HTERT RPE-1 (cell line): ENCODE results near the gene HOXB8.

Experiments used
- in situ Hi-C: fragments of 300-500 bp; cut with MboI; formaldehyde crosslinking; loops from 4 replicates; pipeline ENCODE4 v1.14.3; 2020; ENCODE audit warnings: low sequenced_read_pairs

Gene HOXB8

GRCh38 chr17:48586355-48587258 is 28.5 kb downstream of the HOXB8 start:
- in situ Hi-C loops, result no loop called here

DNA sequence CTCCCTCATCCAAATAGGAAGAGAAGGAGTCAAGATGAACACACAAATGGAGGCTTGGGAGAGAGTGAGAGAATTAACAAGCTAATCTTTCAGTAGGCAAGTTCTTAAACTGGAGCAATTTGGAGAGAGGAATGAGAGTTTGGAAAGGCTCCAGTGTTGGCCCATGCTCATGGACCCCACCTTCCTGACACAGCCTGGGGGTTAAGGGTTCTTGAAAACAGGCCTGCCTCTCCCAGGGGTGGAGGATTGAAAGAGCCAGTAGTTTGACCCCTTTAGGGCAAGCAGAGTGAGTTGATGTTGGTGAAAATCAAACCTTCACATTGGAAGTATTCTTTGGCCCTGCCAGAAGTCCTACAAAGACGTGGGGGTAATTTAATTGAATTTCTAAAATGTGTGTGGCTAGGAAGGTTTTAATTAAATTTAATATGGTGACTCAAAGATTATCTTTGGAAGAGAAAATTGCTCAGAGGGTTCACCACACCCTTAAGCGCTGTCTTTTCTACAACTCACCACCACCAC is 30.8 kb downstream of the HOXB8 start:
- in situ Hi-C loops, result no loop called here

- in situ Hi-C loops, result no loop called here
Observed at GRCh38 chr17:48583708-48584222, 31.3 kb downstream of the HOXB8 start.

DNA sequence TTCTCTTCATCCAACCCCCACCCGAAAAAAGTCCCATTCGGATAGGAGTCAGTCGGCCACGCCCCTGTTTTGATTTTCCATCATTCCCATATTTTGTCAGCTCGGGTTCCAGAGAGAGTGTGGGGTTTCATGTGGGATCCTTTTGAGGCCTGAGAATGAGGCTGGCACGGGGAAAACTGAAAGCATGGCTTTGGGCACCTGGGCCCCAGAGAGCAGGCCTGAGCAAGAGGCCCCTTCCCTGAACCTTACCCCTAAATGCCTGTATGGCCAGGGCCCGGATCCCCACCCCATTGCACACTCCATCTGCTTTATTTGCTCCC is 32.4 kb downstream of the HOXB8 start:
- in situ Hi-C loops, result no loop called here

DNA sequence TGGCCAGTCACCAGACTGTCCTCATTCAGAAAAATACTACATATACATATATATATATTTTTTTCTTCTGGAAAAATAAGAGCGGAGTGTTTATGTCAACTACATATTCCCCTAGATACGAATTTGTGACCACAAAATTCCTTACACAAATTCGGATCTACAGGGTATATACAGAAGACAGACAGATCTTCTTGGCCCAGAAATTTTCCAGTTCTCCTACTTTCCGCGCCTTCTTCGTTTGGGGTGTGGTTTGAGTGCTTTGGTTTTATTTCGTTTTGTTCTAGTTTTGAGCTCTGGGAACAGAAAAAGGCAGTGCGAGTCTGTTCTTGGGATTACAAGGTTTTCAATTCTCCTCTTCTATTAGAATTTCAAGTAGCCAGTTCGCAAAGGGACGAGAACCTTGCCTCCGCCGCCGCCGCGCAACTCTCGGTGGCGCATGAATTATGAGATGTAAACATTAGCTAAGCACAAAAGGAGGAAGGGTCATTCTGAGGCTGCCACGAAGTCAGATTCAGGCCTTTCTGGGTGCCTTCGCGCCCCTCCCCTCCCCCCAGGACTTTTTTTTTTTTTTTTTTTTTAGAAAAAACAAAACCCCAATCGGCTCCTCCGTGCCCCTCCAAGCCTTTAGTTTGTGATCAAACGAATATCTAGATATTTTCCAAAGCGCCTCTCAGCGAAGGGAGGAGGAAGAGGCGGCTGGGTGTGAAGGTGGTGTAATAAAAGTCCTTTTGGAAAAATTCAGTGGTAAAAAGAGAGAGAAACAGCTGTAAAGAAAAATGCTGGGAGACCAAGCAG is 35.1 kb downstream of the HOXB8 start:
- in situ Hi-C loops, result no loop called here

DNA sequence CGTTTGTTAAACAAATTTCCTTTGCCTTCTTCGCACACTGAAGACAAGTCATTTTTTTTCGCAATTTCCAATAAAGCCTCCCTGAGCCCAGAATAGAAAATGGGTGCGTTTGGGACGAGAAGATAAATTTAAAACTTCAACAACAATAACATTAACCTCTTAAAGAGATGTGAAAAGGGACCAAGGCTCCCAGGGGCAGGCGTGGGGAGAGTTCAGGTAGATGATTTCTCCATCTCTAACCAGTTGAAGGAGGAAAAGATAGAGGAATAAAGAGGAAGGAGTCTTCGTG is 35.7 kb downstream of the HOXB8 start:
- in situ Hi-C loops, result no loop called here

DNA sequence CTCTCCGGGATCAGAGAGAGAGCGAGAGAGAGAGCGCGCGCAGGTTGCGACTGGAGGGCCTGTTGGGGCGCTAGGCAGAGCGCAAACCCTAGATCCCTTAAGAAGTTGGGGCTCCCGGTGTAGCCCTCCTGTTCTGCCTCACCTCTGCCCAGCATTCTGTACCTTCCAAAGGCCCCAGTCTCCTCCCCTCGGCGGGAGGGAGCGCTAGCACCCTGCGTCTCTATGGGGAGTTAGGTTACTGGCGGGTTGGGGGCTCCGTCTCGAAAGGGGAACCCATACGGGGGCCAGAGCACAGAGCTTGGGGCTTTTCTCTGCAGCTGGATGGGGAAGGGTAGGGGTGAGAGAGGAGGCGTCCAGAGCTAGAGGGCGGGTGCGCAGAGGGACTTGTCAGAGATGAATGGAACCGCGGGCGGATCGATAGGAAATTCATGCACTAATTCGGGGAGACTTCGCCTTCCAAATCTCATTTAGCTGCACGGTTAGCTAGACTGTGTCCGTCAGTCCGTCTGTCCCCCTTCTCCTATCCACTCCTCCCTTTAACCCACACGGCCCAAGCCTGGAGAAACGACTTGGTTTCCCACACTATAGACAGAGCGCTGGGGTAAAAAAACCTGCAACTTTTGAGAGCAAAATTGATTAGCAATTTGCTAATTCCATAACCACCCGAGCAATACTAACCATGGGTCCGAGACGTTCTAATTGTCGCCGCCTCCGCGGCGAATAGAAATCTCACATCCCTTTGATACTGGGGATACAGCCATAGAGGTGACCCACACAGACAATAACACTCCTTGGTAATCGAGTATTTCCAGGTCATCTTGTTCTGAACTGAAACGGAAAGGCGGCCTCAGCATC is 36.2 kb downstream of the HOXB8 start:
- in situ Hi-C loops, result no loop called here

DNA sequence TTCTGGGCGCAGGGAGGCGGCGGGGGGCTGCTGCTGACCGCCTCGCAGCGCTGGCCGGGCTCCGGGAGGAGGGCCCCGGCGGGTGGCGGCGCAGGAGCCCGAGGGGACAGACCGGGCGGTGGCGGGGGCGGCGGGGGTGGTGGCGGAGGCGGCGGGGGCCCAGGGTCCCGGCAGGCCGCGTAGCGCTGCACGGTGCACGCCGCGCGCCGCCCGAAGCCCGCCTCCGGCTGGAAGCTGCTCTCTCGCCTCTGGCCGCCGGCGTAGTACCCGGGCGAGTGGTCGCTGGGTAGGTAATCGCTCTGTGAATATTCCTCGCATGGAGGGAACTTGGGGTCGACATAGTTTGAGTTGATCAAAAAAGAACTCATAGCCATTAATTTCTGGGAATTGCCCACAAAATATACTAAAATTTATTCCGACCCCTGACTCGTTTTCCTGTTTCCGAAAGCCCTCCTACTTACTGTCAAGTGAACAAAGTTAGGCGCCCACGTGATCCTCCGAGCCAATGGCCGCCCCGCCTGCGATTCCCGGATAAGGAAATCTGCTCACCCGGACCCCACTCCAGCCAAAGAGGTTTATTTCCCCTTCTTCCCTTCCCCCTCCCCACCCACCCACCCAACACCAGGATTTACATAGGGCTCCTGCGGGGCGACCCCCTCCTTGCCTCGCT is 37.0 kb downstream of the HOXB8 start, which contains the start of gene HOXB4:
TSS of gene HOXB4 (minus strand) at position 405 of the 670 bp plus-strand sequence. CDS start at position 374, 31 bp downstream.
- in situ Hi-C loops, result no loop called here

- in situ Hi-C loops, result no loop called here
Observed at GRCh38 chr17:48577330-48577945, 37.7 kb downstream of the HOXB8 start.

DNA sequence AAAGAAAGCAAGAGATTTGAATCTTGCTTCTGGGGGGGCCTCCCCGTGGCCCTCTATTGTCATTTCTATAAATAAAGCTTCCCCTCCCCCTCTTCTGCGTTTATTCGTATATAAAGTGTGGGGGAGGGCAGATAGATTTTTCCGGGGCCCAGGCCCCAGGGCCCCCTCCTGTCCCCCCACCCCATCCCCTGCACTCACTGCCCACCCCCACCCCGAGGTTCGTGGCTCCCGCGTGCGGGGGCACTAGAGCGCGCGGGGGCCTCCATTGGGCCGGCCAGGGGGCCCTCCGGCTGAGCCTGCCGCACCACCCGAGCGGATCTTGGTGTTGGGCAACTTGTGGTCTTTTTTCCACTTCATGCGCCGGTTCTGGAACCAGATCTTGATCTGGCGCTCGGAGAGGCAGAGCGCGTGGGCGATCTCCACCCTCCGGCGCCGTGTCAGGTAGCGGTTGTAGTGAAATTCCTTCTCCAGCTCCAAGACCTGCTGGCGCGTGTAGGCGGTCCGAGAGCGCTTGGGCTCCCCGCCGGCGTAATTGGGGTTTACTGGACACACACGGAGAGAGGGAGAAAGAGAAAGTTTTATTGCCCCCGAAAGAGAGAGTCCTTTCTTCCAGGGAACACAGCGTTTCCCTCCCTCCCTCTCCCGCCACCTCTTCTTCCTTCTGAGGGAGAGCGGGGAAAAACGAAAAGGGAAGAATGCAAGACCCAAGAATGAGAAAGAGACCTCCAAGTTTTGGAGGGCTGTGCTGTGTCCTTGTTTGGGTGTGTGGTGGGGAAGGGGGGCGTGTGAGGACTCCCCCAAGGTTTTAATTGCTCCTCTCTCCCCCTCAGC is 38.4 kb downstream of the HOXB8 start:
- in situ Hi-C loops, result no loop called here

DNA sequence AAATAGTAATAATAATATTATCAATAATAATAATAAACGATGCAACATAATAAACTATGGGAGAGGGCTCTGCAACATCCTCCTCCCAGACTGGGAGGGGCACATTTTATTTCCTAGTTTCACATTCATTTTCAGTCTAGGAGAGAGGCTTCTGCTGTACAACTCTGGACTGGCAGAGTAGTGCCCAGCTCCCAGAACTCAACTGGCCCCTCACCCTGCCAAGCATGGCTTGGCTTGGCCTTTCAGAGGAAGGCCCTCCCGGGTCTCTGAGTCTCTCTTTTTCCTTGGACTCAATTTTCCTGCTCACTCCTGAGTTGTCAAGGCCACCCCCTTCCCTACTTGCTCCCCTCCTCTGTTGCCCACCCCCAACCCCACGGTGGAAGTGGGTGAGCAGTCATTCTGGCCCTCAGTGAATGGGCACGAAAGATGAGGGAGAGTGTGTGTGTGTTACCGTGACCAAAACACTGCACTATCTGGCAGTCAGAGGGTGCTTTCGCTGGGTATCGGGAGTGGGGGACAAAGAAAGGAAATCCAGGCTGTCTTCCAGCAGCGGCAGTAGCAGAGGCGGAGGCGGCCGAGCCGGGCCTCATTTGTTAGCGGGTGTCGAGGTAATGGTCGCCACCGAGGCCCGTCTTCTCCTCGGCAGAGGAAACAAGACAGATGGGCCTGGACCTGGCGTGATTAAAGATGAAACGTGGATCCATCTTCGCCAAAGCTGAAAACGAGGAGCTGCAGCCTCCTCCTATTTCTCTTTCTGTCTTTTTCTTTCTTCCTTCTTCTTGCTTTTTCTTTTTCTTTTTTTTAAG is 39.2 kb downstream of the HOXB8 start:
- in situ Hi-C loops, result no loop called here

- in situ Hi-C loops, result no loop called here
Observed at GRCh38 chr17:48575066-48575582, 40.0 kb downstream of the HOXB8 start.

DNA sequence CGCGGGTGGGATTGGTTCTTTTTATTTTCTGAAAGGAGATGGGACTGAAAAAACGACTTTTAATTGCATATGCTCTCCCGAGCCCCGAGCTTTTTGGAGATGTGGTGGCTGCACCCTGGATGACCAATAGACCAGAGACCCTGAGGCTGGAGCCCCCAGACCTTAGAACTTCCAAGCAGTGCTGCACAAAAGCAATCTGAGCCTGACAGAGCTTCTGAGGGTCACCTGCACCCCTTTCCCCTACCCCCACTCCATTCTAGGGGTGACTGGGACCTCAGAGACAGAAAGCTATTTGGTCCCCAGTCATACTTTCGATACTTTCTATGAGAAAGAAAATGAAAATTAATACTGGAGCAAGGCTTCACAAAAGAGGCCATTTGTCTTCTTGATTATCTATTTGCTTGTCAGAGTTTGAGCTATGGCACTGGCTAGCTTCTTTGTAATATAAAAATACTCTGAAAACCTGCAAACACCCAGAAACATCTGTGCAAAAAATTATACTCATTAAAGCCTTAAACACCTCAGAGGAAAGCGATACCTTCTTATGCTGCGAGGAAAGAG is 40.5 kb downstream of the HOXB8 start:
- in situ Hi-C loops, result no loop called here

- in situ Hi-C loops, result no loop called here
Observed at GRCh38 chr17:48571826-48572417, 43.2 kb downstream of the HOXB8 start.

DNA sequence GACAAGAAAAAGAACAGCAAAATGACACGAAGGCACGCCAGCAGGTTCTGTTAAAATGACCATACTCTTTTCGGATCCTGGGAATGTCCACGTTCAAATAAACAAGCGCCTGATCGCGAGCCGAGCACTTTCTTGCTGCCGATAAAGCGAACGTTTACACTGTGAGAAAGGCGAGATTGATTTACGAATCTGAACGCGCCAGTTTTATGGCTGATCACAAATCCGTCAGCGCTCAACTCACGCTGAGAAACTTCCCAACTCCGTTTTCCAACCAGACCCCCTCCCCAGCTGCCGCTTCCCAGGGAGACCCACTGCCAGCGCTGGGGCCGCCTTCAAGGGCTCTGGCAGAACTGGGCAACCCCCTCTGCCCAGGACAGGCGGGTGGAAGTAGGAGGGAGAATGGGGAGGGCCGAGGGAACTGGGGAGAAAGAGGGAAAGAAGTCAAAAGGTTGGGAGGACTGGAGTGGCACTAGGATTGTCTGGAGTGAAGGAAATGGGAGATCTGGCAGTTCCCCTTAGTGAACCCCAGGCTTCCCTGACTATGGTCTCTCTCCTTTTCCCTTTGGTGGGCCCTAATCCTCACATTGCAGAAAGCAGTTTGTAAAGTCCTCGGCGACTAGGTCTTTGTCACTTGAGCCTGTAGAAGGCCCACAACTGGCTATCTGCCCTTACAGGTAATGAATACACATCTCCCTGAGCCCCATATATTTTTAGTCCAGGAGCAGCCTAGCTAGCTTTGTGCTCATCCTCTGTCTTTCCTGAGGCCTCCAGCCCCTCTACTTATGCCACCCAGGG is 43.9 kb downstream of the HOXB8 start:
- in situ Hi-C loops, result no loop called here

- in situ Hi-C loops, result no loop called here
Observed at GRCh38 chr17:48570325-48571023, 44.6 kb downstream of the HOXB8 start.
